Measurements from ENCODE around the gene OR2F2.

The OR2F2 gene

GRCh38 chr7:143914938-143915652 lies 19.9 kb upstream of the OR2F2 start:
- DNase-seq, result no peak

GRCh38 chr7:143924851-143925250 lies 10.2 kb upstream of the OR2F2 start:
- no peak for DNase-seq

- DNase-seq, result peak; percentile 1 to 2
These were observed 5.7 kb upstream of the OR2F2 start for GRCh38 chr7:143929224-143929920.

GRCh38 chr7:143931739-143932138 lies 3.3 kb upstream of the OR2F2 start:
- no peak for DNase-seq

GRCh38 chr7:143936087-143937009 lies 1.3 kb downstream of the OR2F2 start:
- DNase-seq, result no peak

- no peak for DNase-seq
These were observed 3.6 kb downstream of the OR2F2 start for GRCh38 chr7:143938379-143939243.

- no peak for DNase-seq
These were observed 10.4 kb downstream of the OR2F2 start for GRCh38 chr7:143945423-143945822.

- DNase-seq, result no peak
These were observed 12.1 kb downstream of the OR2F2 start for GRCh38 chr7:143947111-143947510.

- no peak for DNase-seq
These were observed 13.7 kb downstream of the OR2F2 start for GRCh38 chr7:143948733-143949132.

GRCh38 chr7:143953421-143953820 lies 18.4 kb downstream of the OR2F2 start:
- no peak for DNase-seq

- DNase-seq, result no peak
These were observed 19.1 kb downstream of the OR2F2 start for GRCh38 chr7:143954135-143954534.

GRCh38 chr7:143954544-143954943 lies 19.5 kb downstream of the OR2F2 start, which contains the start of gene OR2F1:
Gene OR2F1, plus strand, starts transcription at chr7:143954844. Its CDS starts 5,127 bp downstream, at chr7:143959971.
- DNase-seq, result no peak

- no peak for DNase-seq
These were observed 23.7 kb downstream of the OR2F2 start for GRCh38 chr7:143958781-143959180.

GRCh38 chr7:143960813-143961610 lies 26.0 kb downstream of the OR2F2 start:
- no peak for DNase-seq

GRCh38 chr7:143965280-143965679 lies 30.2 kb downstream of the OR2F2 start:
- DNase-seq, result no peak

- DNase-seq, result no peak
These were observed 32.4 kb downstream of the OR2F2 start for GRCh38 chr7:143967398-143967797.

- DNase-seq, result no peak
These were observed 38.9 kb downstream of the OR2F2 start for GRCh38 chr7:143973870-143974416.

- no peak for DNase-seq
These were observed 39.4 kb downstream of the OR2F2 start for GRCh38 chr7:143974459-143974858.

GRCh38 chr7:143975617-143976016 lies 40.6 kb downstream of the OR2F2 start:
- DNase-seq, result no peak

- no peak for DNase-seq
These were observed 43.6 kb downstream of the OR2F2 start for GRCh38 chr7:143978585-143978984.

- DNase-seq, result no peak
These were observed 44.3 kb downstream of the OR2F2 start for GRCh38 chr7:143979359-143979758.
